GM12801 (cell line): Measurements from ENCODE around the gene CABP4.

Experiments used
- CTCF ChIP-seq: IDR thresholded peaks from one replicate; pipeline ENCODE4 v1.5.1; 2011; ENCODE audit warnings: control low read depth; ENCODE audit not compliant: insufficient read length; ENCODE audit errors: extremely low read depth

Gene CABP4

DNA sequence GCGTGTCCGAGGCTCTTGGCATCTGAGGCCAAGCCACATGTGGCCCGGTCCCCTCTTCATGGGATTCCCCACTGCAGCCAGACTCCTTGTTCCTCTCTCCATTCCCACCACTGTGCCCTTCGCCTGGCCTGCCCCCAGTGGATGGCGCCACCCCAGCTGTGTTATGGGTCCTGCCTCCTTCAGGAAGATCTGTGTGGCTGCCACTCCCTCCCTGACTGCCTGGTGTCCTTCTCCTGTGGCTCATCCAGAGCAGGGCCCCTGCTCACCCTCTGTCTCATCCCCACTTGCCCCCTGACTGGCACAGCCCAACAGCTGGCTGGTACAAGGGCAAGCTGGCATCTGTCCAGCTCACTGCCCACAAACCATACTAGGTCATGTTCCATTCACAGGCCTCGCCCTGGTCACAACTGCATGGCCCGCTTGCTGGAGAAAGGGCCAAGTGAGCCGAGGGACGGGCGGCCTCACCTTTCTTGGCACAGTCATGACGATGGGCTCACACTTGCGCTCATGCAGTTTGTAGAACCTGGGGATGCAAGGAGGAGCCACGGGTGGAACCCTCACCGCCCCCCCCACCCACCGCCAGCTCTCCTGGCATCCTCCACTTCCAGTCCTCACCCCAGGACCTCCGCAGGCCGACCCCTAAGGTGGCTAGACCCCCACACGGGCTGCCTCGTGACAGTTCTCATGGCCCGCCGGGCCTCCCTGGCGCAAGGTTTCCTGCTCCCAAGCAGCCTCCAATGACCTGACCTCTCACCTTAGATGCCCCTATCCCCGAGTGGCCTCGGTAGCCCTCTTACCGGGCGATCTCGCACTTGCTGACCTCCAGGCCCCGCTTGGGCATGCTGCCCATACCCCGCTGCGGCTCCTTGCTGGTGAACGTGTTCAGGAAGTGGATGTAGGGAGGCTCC is 15.6 kb upstream of the CABP4 start:
- no peak for TF ChIP-seq CTCF

DNA sequence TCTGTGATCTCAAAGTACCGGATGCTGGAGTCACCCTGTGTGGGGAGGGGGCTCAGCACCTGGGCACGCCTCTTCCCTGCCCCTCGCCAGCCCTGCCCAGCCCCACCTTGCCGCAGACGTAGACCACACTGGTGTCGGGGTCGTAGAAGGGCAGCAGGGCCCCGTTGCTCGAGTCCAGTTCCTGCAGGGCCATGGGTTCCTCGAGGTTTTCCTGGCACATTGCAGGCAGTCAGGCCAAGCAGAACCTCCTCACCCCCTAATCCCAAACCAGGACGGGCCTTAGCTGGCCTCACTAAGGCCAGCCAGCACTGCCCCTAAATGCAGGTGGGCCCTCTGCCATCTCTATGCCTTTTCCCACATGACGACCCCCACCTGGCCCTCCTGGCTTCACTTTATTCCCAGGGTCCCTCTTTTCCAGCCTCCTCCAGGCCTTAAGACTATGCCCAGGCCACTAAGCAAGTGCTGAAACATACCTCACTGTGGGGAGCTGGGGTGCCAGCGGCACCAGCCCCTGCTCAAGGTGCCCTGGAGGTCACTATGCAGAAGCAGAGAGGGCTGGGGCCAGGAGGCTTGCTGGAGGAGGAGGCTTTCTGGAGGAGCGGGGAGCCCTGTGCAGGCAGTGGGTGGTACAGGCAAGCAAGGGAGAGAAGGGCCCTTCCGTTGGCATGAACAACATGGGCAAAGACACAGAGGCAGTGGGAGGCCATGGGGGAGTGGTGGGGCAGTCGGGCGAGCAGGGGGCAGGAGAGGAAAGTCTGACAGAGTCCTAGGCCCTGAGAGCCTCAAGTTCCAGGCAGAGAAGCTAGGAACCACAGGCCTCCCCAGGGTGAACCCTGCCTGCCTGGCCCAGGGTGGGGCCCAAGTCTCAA is 14.7 kb upstream of the CABP4 start:
- TF ChIP-seq CTCF, result no peak

DNA sequence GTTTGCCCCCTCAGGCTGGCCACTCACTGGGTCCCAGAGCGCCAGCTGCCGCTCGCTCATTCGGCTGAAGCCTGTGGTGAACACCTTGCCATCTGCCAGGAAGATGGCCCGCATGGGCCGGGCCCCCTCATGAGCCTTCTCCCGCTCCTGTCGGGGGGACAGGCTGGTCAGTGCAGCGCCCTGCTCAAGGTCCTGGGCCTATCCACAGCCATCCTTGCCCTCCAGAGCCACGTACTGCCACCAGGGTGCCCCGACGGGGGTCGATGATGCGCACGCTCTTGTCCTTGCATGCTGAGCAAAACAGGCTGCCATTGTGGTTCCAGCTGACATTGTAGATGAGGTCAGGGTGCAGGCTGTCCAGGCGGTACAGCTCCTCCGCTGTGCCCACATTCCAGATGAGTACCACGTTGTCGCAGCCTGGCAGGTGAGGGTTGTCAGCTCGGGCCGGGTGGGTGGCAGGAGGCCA is 14.0 kb upstream of the CABP4 start:
- no peak for TF ChIP-seq CTCF

GRCh38 chr11:67441731-67442351 is 13.3 kb upstream of the CABP4 start:
- no peak for TF ChIP-seq CTCF

DNA sequence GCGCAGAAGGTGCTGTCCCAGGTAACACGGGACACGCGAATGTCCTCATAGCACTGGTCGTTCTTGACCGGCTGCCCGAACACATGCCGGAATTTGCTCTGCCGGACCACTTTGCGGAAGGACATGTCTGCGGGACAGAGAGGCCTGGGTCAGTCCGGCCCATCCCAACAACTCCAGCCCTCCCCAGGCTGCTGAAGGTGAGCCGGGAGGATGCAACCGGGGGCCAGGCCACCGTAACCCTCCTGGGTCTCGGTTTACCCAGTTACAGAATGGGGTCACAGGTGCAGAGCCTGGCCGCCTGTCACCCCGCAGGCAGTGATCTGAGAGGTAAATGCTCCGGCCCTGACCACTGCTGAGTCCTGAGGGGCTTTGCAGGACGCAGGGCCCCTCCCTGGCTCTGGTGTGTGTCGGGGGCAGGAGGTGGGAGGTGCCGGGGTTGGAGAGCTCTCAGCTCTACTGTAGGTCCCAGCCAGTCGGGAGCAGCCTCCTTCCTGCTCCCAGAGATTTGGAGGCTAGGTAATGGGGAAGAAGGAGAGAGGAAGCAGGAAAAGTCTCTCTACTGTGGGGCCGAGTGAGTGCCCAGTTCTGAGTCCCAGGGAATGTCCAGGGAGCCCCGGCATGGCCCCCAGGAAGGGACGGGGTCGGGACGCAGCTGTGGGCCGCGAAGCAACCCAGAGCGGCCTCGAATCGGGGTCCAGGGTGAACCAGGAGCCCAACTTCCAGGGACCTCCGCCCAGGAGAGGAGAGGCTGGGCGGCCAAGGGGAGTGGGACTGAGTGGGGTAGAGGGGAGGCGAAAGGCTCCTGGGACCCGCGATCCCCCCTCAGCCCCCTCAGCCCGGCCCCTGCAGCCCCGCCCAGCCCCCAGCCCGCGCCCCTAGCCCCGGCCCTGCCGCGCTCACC is 12.4 kb upstream of the CABP4 start:
- TF ChIP-seq CTCF, result no peak

DNA sequence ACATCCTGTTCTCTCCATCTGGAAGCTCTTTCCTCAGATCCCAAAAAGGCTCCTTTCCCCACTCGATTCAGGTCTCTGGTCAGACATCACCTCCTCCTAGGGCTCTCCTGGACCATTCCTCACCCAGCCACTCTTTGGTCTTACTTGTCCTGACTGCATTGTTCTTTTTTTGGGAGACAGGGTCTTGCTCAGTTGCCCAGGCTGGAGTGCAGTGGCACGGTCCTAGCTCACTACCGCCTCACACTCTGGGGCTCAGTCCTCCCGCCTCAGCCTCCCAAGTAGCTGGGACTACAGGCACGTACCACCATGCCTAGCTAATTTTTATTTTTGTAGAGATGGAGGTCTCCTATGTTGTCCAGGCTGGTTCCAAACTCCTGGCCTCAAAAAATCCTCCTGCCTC is 9.6 kb upstream of the CABP4 start:
- TF ChIP-seq CTCF, result no peak
